SK-N-MC (cell line): ENCODE measurements around the gene ARHGAP9.

Experiments used
- EZH2 ChIP-seq: fragments of 200-600 bp; sonication (generic); IDR thresholded peaks from one replicate; pipeline ENCODE4 v1.6.1; 2017; ENCODE audit warnings: antibody characterized with exemption
- POLR2AphosphoS5 ChIP-seq: IDR thresholded peaks from 2 replicates; pipeline ENCODE4 v1.6.1; 2012; ENCODE audit warnings: mild to moderate bottlenecking, low read depth, low read length, borderline replicate concordance

DNA sequence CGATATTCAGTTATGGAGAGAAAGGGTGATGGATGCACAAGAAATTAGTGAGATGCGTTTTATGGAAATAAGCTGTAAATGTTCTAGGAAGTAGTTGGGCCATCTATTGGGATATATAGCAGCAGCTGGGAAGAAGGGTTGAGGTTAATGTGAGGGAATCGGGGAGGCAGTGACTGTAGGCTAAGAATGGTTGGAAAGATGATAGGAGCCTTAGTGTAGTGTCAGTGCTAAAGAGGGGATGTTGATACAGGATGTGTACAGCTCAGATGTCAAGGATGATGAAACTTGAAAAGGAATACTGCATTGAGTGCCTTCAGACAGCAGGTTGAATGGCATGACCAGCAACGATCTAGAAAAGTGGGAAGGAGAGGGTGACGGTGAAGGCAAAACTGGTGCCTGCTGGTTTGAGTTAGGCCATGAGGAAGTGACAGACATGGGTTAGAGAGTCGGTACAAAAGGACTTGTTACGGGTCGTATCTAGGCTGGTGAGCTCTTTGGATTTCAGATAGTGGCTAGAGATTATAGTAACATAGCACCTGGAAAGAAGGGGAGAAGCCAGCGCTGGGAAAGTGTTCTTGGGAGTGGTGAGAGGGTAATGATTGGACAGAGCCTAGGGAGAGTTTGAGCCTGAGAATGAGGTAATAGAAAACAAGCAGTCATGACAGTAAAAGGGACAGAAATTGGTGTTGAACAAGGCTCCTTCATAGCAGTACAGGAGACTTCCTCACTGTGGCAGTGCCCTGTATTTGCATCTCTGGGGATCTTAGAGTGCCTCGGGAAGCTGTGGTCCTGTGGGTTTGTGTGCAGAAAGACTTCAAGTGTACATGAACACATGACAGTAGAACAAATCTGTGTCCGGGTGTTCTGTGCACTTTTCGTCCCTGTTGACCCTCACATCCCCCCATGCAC lies 17.8 kb upstream of the ARHGAP9 start:
- TF ChIP-seq EZH2 (no peak), POLR2AphosphoS5 (no peak)
